ENCODE data around the gene CRYZL1.
"Not testable (repeated sequence)": the region's sequence is repeated elsewhere in the genome, so short reads cannot be mapped to it uniquely, and the experiment has no call there.

DNA sequence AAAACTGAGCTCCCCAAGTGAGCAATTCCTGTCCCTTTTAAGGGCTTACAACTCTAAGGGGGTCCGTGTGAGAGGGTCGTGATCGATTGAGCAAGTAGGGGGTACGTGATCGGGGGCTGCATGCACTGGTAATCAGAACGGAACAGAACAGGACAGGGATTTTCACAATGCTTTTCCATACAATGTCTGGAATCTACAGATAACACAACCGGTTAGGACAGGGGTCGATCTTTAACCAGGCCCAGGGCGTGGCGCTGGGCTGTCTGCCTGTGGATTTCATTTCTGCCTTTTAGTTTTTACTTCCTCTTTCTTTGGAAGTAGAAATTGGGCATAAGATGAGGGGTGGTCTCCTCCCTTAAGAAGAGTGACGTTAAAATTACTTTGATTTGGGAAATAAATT lies 24.0 kb downstream of the CRYZL1 start:
- TF ChIP-seq CTCF, POLR2A (IDR thresholded peaks at IDR 0.05): not testable (repeated sequence)
